NCI-H1048 (cell line): Measurements from ENCODE around the gene CYP27A1.

Experiments used
- DNase-seq: peaks from one replicate; lab custom pipeline; 2025; lab: John Stamatoyannopoulos, UW

CYP27A1 gene

GRCh38 chr2:218811382-218811781 lies 29.4 kb downstream of the CYP27A1 start:
- DNase-seq, result no peak

GRCh38 chr2:218812096-218812815 lies 30.3 kb downstream of the CYP27A1 start:
- no peak for DNase-seq

- DNase-seq, result no peak
Observed at GRCh38 chr2:218812861-218813260, 30.9 kb downstream of the CYP27A1 start.

GRCh38 chr2:218813771-218814460 lies 32.0 kb downstream of the CYP27A1 start:
- no peak for DNase-seq

GRCh38 chr2:218814540-218815243 lies 32.7 kb downstream of the CYP27A1 start:
- DNase-seq, result no peak

GRCh38 chr2:218815244-218815637 lies 33.3 kb downstream of the CYP27A1 start:
- no peak for DNase-seq

- no peak for DNase-seq
Observed at GRCh38 chr2:218815649-218816048, 33.7 kb downstream of the CYP27A1 start.

- no peak for DNase-seq
Observed at GRCh38 chr2:218816561-218817011, 34.6 kb downstream of the CYP27A1 start.

GRCh38 chr2:218819093-218819492 lies 37.1 kb downstream of the CYP27A1 start:
- no peak for DNase-seq

GRCh38 chr2:218820746-218821369 lies 38.9 kb downstream of the CYP27A1 start:
- DNase-seq, result no peak

- no peak for DNase-seq
Observed at GRCh38 chr2:218821605-218822211, 39.8 kb downstream of the CYP27A1 start.

- no peak for DNase-seq
Observed at GRCh38 chr2:218822622-218823021, 40.7 kb downstream of the CYP27A1 start.

- DNase-seq, result no peak
Observed at GRCh38 chr2:218823196-218823855, 41.4 kb downstream of the CYP27A1 start.

GRCh38 chr2:218824004-218824403 lies 42.1 kb downstream of the CYP27A1 start:
- DNase-seq, result no peak

GRCh38 chr2:218826791-218827190 lies 44.8 kb downstream of the CYP27A1 start:
- no peak for DNase-seq

- no peak for DNase-seq
Observed at GRCh38 chr2:218827701-218828476, 45.9 kb downstream of the CYP27A1 start.

GRCh38 chr2:218828477-218828778 lies 46.5 kb downstream of the CYP27A1 start:
- DNase-seq, result no peak

GRCh38 chr2:218829868-218830451 lies 48.0 kb downstream of the CYP27A1 start:
- DNase-seq, result no peak

- no peak for DNase-seq
Observed at GRCh38 chr2:218830526-218831306, 48.8 kb downstream of the CYP27A1 start.
